ENCODE data around the gene ATP9B. TPM values are rescaled to one million over a fixed set of nuclear protein-coding genes. Genes with fewer than 3 reads are reported as not detected.

The ATP9B gene
- total RNA-seq, 1 donor from 2014 or later: 37.3 TPM

- no peak for TF ChIP-seq CTCF (IDR thresholded peaks at IDR 0.05; ENCODE audit: unreplicated experiment)
- Mint-ChIP-seq H3K4me3 (ENCODE audit: unreplicated experiment) (no peak overlapping the region), H3K27me3 (ENCODE audit: unreplicated experiment) (peaks cover 4% of the 10 kb centered on the region), H3K36me3 (ENCODE audit: low read depth, unreplicated experiment) (peaks cover 7% of the 10 kb centered on the region), H3K27ac (ENCODE audit: unreplicated experiment) (no peak overlapping the region), H3K9me3 (ENCODE audit: unreplicated experiment) (no peaks in the 10 kb centered on the region), H3K4me1 (ENCODE audit: unreplicated experiment) (peaks cover 2% of the 10 kb centered on the region)
- no peak for DNase-seq (ENCODE audit: low spot score)
Measured at GRCh38 chr18:79211844-79212243, 142.7 kb downstream of the ATP9B start.

GRCh38 chr18:79214056-79214455 lies 144.9 kb downstream of the ATP9B start:
- Mint-ChIP-seq H3K27me3 (ENCODE audit: unreplicated experiment) (peaks cover 2% of the 10 kb centered on the region), H3K4me3 (ENCODE audit: unreplicated experiment) (no peak overlapping the region), H3K27ac (ENCODE audit: unreplicated experiment) (no peak overlapping the region), H3K4me1 (ENCODE audit: unreplicated experiment) (no peaks in the 10 kb centered on the region), H3K36me3 (ENCODE audit: low read depth, unreplicated experiment) (no peaks in the 10 kb centered on the region), H3K9me3 (ENCODE audit: unreplicated experiment) (no peaks in the 10 kb centered on the region)
- TF ChIP-seq CTCF (IDR thresholded peaks at IDR 0.05; ENCODE audit: unreplicated experiment): no peak
- no peak for DNase-seq (ENCODE audit: low spot score)

- H3K9me3 Mint-ChIP-seq (ENCODE audit: unreplicated experiment): no peaks in the 10 kb centered on the region
- no peak overlapping the region for H3K27ac Mint-ChIP-seq (ENCODE audit: unreplicated experiment)
- H3K27me3 Mint-ChIP-seq (ENCODE audit: unreplicated experiment): peaks cover 2% of the 10 kb centered on the region
- no peak overlapping the region for H3K4me3 Mint-ChIP-seq (ENCODE audit: unreplicated experiment)
- DNase-seq (ENCODE audit: low spot score): no peak
- H3K4me1 Mint-ChIP-seq (ENCODE audit: unreplicated experiment): no peaks in the 10 kb centered on the region
- no peak for TF ChIP-seq CTCF (IDR thresholded peaks at IDR 0.05; ENCODE audit: unreplicated experiment)
- peaks cover 5% of the 10 kb centered on the region for H3K36me3 Mint-ChIP-seq (ENCODE audit: low read depth, unreplicated experiment)
Measured at GRCh38 chr18:79216176-79216575, 147.0 kb downstream of the ATP9B start.

GRCh38 chr18:79217979-79218604 lies 148.9 kb downstream of the ATP9B start:
- no peaks in the 10 kb centered on the region for H3K9me3 Mint-ChIP-seq (ENCODE audit: unreplicated experiment)

More at GRCh38 chr18:79217979-79218604, 148.9 kb downstream of the ATP9B start:
- H3K36me3 Mint-ChIP-seq (ENCODE audit: low read depth, unreplicated experiment): peaks cover 5% of the 10 kb centered on the region
- H3K27ac Mint-ChIP-seq (ENCODE audit: unreplicated experiment): no peak overlapping the region
- no peak for DNase-seq (ENCODE audit: low spot score)
- no peak overlapping the region for H3K4me3 Mint-ChIP-seq (ENCODE audit: unreplicated experiment)
- H3K27me3 Mint-ChIP-seq (ENCODE audit: unreplicated experiment): peaks cover 2% of the 10 kb centered on the region
- no peaks in the 10 kb centered on the region for H3K4me1 Mint-ChIP-seq (ENCODE audit: unreplicated experiment)
- no peak for TF ChIP-seq CTCF (IDR thresholded peaks at IDR 0.05; ENCODE audit: unreplicated experiment)

Data from endothelial cell (in vitro differentiated cells).